Trophoblast cell (in vitro differentiated cells and primary cell): ENCODE results near the gene SPATA2.
A peak's percentile ranks its signal among the peaks of the same experiment; 100 is the strongest.

Source experiments
- DNase-seq, 2 donors: peaks; one replicate each; pipeline ENCODE4 v3.0.0-alpha.2; 2016
- H2AFZ ChIP-seq: 2 replicates; pipeline ENCODE4 v1.6.1; 2013; ENCODE audit warnings: low read length, moderate library complexity, mild to moderate bottlenecking; ENCODE audit not compliant: insufficient read depth, poor library complexity
- H2AK5ac ChIP-seq: 2 replicates; pipeline ENCODE4 v1.6.1; 2013; ENCODE audit warnings: mild to moderate bottlenecking, low read length
- H2BK120ac ChIP-seq: 2 replicates; pipeline ENCODE4 v1.6.1; 2013; ENCODE audit warnings: low read length, mild to moderate bottlenecking, moderate library complexity; ENCODE audit not compliant: insufficient read depth, poor library complexity
- H2BK12ac ChIP-seq: 2 replicates; pipeline ENCODE4 v1.6.1; 2013; ENCODE audit warnings: mild to moderate bottlenecking, low read length, moderate library complexity
- H2BK5ac ChIP-seq: 2 replicates; pipeline ENCODE4 v1.6.1; 2013; ENCODE audit warnings: low read length, low read depth, moderate library complexity, mild to moderate bottlenecking; ENCODE audit not compliant: poor library complexity
- H3K14ac ChIP-seq: 2 replicates; pipeline ENCODE4 v1.6.1; 2013; ENCODE audit warnings: mild to moderate bottlenecking, low read length
- H3K18ac ChIP-seq: 2 replicates; pipeline ENCODE4 v1.6.1; 2013; ENCODE audit warnings: mild to moderate bottlenecking, low read length
- H3K23ac ChIP-seq: 2 replicates; pipeline ENCODE4 v1.6.1; 2013; ENCODE audit warnings: low read length
- H3K27ac ChIP-seq: 2 replicates; pipeline ENCODE4 v1.5.1; 2013; ENCODE audit warnings: low read depth, mild to moderate bottlenecking, inconsistent platforms, low read length, moderate library complexity
- H3K27me3 ChIP-seq: 2 replicates; pipeline ENCODE4 v1.6.1; 2013; ENCODE audit warnings: inconsistent platforms, mild to moderate bottlenecking, low read length, moderate library complexity; ENCODE audit not compliant: insufficient read depth
- H3K36me3 ChIP-seq, 2 experiments: 1 replicate in 1 of 2; 2 replicates in 1 of 2; pipeline ENCODE4 v1.6.1; 2013; ENCODE audit warnings: low read length in 2 of 2, mild to moderate bottlenecking in 2 of 2, moderate library complexity in 1 of 2; ENCODE audit not compliant: insufficient read depth in 2 of 2, control insufficient read depth in 1 of 2
- H3K4ac ChIP-seq: 2 replicates; pipeline ENCODE4 v1.6.1; 2013; ENCODE audit warnings: low read depth, mild to moderate bottlenecking, low read length, moderate library complexity
- H3K4me1 ChIP-seq, 2 experiments: 1 replicate in 1 of 2; 2 replicates in 1 of 2; pipeline ENCODE4 v1.6.1; 2013; ENCODE audit warnings: low read length in 2 of 2, mild to moderate bottlenecking in 2 of 2, moderate library complexity in 1 of 2; ENCODE audit not compliant: insufficient read depth in 2 of 2, control insufficient read depth in 1 of 2
- H3K4me2 ChIP-seq: 2 replicates; pipeline ENCODE4 v1.6.1; 2013; ENCODE audit warnings: inconsistent platforms, mild to moderate bottlenecking, low read length, moderate library complexity
- H3K4me3 ChIP-seq: 2 replicates; pipeline ENCODE4 v1.5.1; 2013; ENCODE audit warnings: mild to moderate bottlenecking, low read depth, low read length, inconsistent platforms
- H3K79me1 ChIP-seq: one replicate; pipeline ENCODE4 v1.6.1; 2013; ENCODE audit warnings: low read length
- H3K79me2 ChIP-seq: 2 replicates; pipeline ENCODE4 v1.6.1; 2013; ENCODE audit warnings: low read length, mild to moderate bottlenecking; ENCODE audit not compliant: control insufficient read depth, insufficient read depth, poor library complexity
- H3K9ac ChIP-seq: 2 replicates; pipeline ENCODE4 v1.6.1; 2013; ENCODE audit warnings: mild to moderate bottlenecking, low read length
- H3K9me3 ChIP-seq: 2 replicates; pipeline ENCODE4 v1.6.1; 2013; ENCODE audit warnings: low read depth, mild to moderate bottlenecking, control low read depth, inconsistent platforms, low read length; ENCODE audit not compliant: insufficient read depth
- H4K12ac ChIP-seq: 2 replicates; pipeline ENCODE4 v1.6.1; 2013; ENCODE audit warnings: low read depth, mild to moderate bottlenecking, low read length, moderate library complexity
- H4K8ac ChIP-seq: 2 replicates; pipeline ENCODE4 v1.6.1; 2013; ENCODE audit warnings: low read depth, mild to moderate bottlenecking, low read length, moderate library complexity
- H4K91ac ChIP-seq: one replicate; pipeline ENCODE4 v1.6.1; 2013; ENCODE audit warnings: low read depth, mild to moderate bottlenecking, low read length, moderate library complexity
- WGBS: extraction: QIAGEN DNeasy Blood & Tissue Kit; methylation state at CpG from one replicate; pipeline ENCODE4 v1.1.7; 2013; ENCODE audit warnings: missing lambda C conversion rate; ENCODE audit not compliant: insufficient read length, insufficient coverage; ENCODE audit errors: extremely low coverage; 5-methylcytosine and 5-hydroxymethylcytosine counted together

Gene SPATA2

GRCh38 chr20:49868964-49869363 is 46.4 kb downstream of the SPATA2 start:
- Histone ChIP-seq H2BK120ac (no peak overlapping the region), H3K27ac (no peak overlapping the region), H2AK5ac (no peak overlapping the region), H3K4me2 (no peak overlapping the region), H4K8ac (no peak overlapping the region), H3K9me3 (no peaks in the 10 kb centered on the region), H2BK5ac (no peak overlapping the region), H4K12ac (no peak overlapping the region), H3K27me3 (no peaks in the 10 kb centered on the region), H2BK12ac (no peak overlapping the region), H3K9ac (no peak overlapping the region), H3K4me1 (peaks cover 2 to 17% of the 10 kb centered on the region in 2 experiments), H4K91ac (no peak overlapping the region), H3K23ac (no peak overlapping the region), H3K4me3 (no peak overlapping the region), H2AFZ (no peak overlapping the region), H3K79me1 (no peaks in the 10 kb centered on the region), H3K14ac (no peak overlapping the region), H3K4ac (no peak overlapping the region), H3K79me2 (no peaks in the 10 kb centered on the region), H3K36me3 (peaks cover 4 to 8% of the 10 kb centered on the region in 2 experiments), H3K18ac (no peak overlapping the region)
- WGBS = no CpG with 5 or more reads among the region's 5 CpGs
- DNase-seq = no peak

GRCh38 chr20:49868538-49868937 is 46.8 kb downstream of the SPATA2 start:
- Histone ChIP-seq H2BK12ac (no peak overlapping the region), H3K79me1 (no peaks in the 10 kb centered on the region), H4K12ac (no peak overlapping the region), H3K4me3 (no peak overlapping the region), H2BK120ac (no peak overlapping the region), H2AFZ (no peak overlapping the region), H3K14ac (no peak overlapping the region), H3K27ac (no peak overlapping the region), H3K9ac (no peak overlapping the region), H3K36me3 (peaks cover 4 to 8% of the 10 kb centered on the region in 2 experiments), H3K4ac (no peak overlapping the region), H3K18ac (no peak overlapping the region), H2AK5ac (no peak overlapping the region), H3K4me1 (peaks cover 2 to 17% of the 10 kb centered on the region in 2 experiments), H3K79me2 (no peaks in the 10 kb centered on the region), H4K91ac (no peak overlapping the region), H3K4me2 (no peak overlapping the region), H2BK5ac (no peak overlapping the region), H4K8ac (no peak overlapping the region), H3K9me3 (no peaks in the 10 kb centered on the region), H3K27me3 (no peaks in the 10 kb centered on the region), H3K23ac (no peak overlapping the region)
- no peak for DNase-seq
- no CpG with 5 or more reads among the region's 3 CpGs for WGBS

GRCh38 chr20:49867453-49868215 is 47.7 kb downstream of the SPATA2 start:
- no peak overlapping the region for H3K4ac ChIP-seq
- H3K79me2 ChIP-seq = no peaks in the 10 kb centered on the region

GRCh38 chr20:49866051-49866450 is 49.3 kb downstream of the SPATA2 start:
- H3K4me3 ChIP-seq = no peak overlapping the region
- H3K27me3 ChIP-seq = no peaks in the 10 kb centered on the region
- no peak overlapping the region for H4K12ac ChIP-seq
- no peak overlapping the region for H3K18ac ChIP-seq
- H3K27ac ChIP-seq = no peak overlapping the region
- no peaks in the 10 kb centered on the region for H3K79me2 ChIP-seq
- H3K36me3 ChIP-seq = peaks cover 4 to 8% of the 10 kb centered on the region in 2 experiments
- no peak overlapping the region for H2BK12ac ChIP-seq
- no peak overlapping the region for H4K91ac ChIP-seq
- no CpG with 5 or more reads among the region's 8 CpGs for WGBS
- H2AK5ac ChIP-seq = no peak overlapping the region
- no peak overlapping the region for H3K14ac ChIP-seq
- no peak overlapping the region for H3K4ac ChIP-seq
- no peak overlapping the region for H2AFZ ChIP-seq
- peaks cover 2 to 12% of the 10 kb centered on the region in 2 experiments for H3K4me1 ChIP-seq
- H3K4me2 ChIP-seq = no peak overlapping the region
- no peak overlapping the region for H3K23ac ChIP-seq
- H2BK120ac ChIP-seq = no peak overlapping the region
- no peaks in the 10 kb centered on the region for H3K79me1 ChIP-seq
- peak in 1 of 2 donors; percentile 2 for DNase-seq
- H3K9ac ChIP-seq = no peak overlapping the region
- H4K8ac ChIP-seq = no peak overlapping the region
- H2BK5ac ChIP-seq = no peak overlapping the region
- no peaks in the 10 kb centered on the region for H3K9me3 ChIP-seq

More at GRCh38 chr20:49867453-49868215, 47.7 kb downstream of the SPATA2 start:
- Histone ChIP-seq H3K14ac (no peak overlapping the region), H4K12ac (no peak overlapping the region), H2BK12ac (no peak overlapping the region), H3K36me3 (peaks cover 4 to 8% of the 10 kb centered on the region in 2 experiments), H3K9me3 (no peaks in the 10 kb centered on the region), H4K91ac (no peak overlapping the region), H3K4me2 (no peak overlapping the region), H3K18ac (no peak overlapping the region), H2AK5ac (no peak overlapping the region), H4K8ac (no peak overlapping the region), H2BK5ac (no peak overlapping the region), H3K4me1 (peaks cover 2 to 17% of the 10 kb centered on the region in 2 experiments), H2BK120ac (no peak overlapping the region), H2AFZ (no peak overlapping the region), H3K27me3 (no peaks in the 10 kb centered on the region), H3K23ac (no peak overlapping the region), H3K79me1 (no peaks in the 10 kb centered on the region), H3K27ac (peak overlapping the region; percentile 7), H3K4me3 (no peak overlapping the region), H3K9ac (no peak overlapping the region)
- peak in 1 of 2 donors; percentile 8 for DNase-seq
- WGBS = no CpG with 5 or more reads among the region's 9 CpGs
